HepG2 (cell line): Measurements from ENCODE around the gene PRR35. TPM values are rescaled to one million over a fixed set of nuclear protein-coding genes. Genes with fewer than 3 reads are reported as not detected.
A peak's percentile ranks its signal among the peaks of the same experiment; 100 is the strongest.

ENCODE experiments used
- ATAC-seq: fragments of 200-7000 bp; cut with Tn5 transposase; 3 replicates; pipeline ENCODE4 v1.9.1; 2020; ENCODE audit warnings: mild to moderate bottlenecking, moderate library complexity
- BruUV-seq: library from RNA; stranded (reverse); fragments of 400-500 nt; replicated peaks from 2 replicates; lab custom pipeline; 2021; lab: Mats Ljungman, UMichigan
- CTCF ChIA-PET: fragments of 300-600 bp; formaldehyde crosslinking; extraction: SDS; loops from one replicate; lab custom pipeline; 2021; ENCODE audit warnings: low total read pairs, inconsistent platforms, low intra/inter-chr PET ratio; lab: Yijun Ruan, JAX
- POLR2A ChIA-PET: fragments of 350-600 bp; sonication (Branson Sonifier 250); formaldehyde crosslinking; loops from one replicate; lab custom pipeline; 2020; ENCODE audit warnings: antibody characterized with exemption, inconsistent platforms; lab: Yijun Ruan, JAX
- DNase-seq: peaks from one replicate; pipeline ENCODE4 v3.0.0-alpha.2; 2015; ENCODE audit warnings: low spot score
- FAIRE-seq: peaks from 3 replicates; lab custom pipeline; 2011; peaks lifted over from hg19 to GRCh38; lab: Jason Lieb, UNC
- H2AFZ ChIP-seq: one replicate; pipeline ENCODE4 v1.6.1; 2011; ENCODE audit warnings: low read length, inconsistent platforms
- H3K27ac ChIP-seq: fragments of 300-600 bp; 3 replicates; pipeline ENCODE4 v1.8.0; 2011; ENCODE audit warnings: mixed run types, mild to moderate bottlenecking, mixed read lengths, low read length, inconsistent platforms; ENCODE audit not compliant: insufficient read depth; ENCODE audit errors: extremely low read length
- H3K27me3 ChIP-seq, 2 experiments: fragments of 200-600 bp in 1 of 2; 2 replicates in 1 of 2; 3 replicates in 1 of 2; pipeline versions ENCODE4 v1.6.0 to v1.8.0; 2011; ENCODE audit warnings: low read length in 2 of 2, mild to moderate bottlenecking in 2 of 2, moderate library complexity in 2 of 2, inconsistent platforms in 1 of 2; ENCODE audit not compliant: insufficient read depth in 2 of 2, control insufficient read depth in 1 of 2
- H3K36me3 ChIP-seq, 2 experiments: fragments of 200-600 bp in 1 of 2; replicated peaks in 1 of 2; 2 replicates in 1 of 2; 3 replicates in 1 of 2; pipeline versions ENCODE4 v1.5.1 to v1.8.0; 2011; ENCODE audit warnings: low read length in 2 of 2, inconsistent platforms in 1 of 2; ENCODE audit not compliant: insufficient read depth in 2 of 2, control insufficient read depth in 1 of 2
- H3K4me1 ChIP-seq: 2 replicates; pipeline ENCODE4 v1.5.1; 2012; ENCODE audit warnings: low read length, inconsistent platforms; ENCODE audit not compliant: insufficient read depth
- H3K4me2 ChIP-seq: 2 replicates; pipeline ENCODE4 v1.6.0; 2011; ENCODE audit warnings: low read depth, low read length, inconsistent platforms
- H3K4me3 ChIP-seq, 3 experiments: fragments of 200-600 bp in 1 of 3; sonication (generic), shearing (Covaris generic) in 1 of 3; replicated peaks in 1 of 3; 2 replicates each; pipeline ENCODE4 v1.5.1; 2011 to 2016; ENCODE audit warnings: low read length in 3 of 3, inconsistent platforms in 2 of 3, low read depth in 2 of 3, mild to moderate bottlenecking in 2 of 3, control low read depth in 1 of 3, mixed read lengths in 1 of 3; ENCODE audit not compliant: insufficient read depth in 1 of 3
- H3K79me2 ChIP-seq: one replicate; pipeline ENCODE4 v1.6.1; 2011; ENCODE audit warnings: low read length, inconsistent platforms; ENCODE audit not compliant: insufficient read depth
- H3K9ac ChIP-seq: 2 replicates; pipeline ENCODE4 v1.6.0; 2011; ENCODE audit warnings: mild to moderate bottlenecking, low read depth, low read length, inconsistent platforms; ENCODE audit not compliant: insufficient read depth
- H3K9me3 ChIP-seq: 2 replicates; pipeline ENCODE4 v1.5.1; 2012; ENCODE audit warnings: mild to moderate bottlenecking, low read length
- H4K20me1 ChIP-seq: 2 replicates; pipeline ENCODE4 v1.6.0; 2011; ENCODE audit warnings: inconsistent platforms, mild to moderate bottlenecking, low read length, moderate library complexity; ENCODE audit not compliant: insufficient read depth
- CBX2 ChIP-seq, 2 experiments: fragments of 200-600 bp in 1 of 2; sonication (generic); formaldehyde crosslinking in 1 of 2; IDR thresholded peaks; 2 replicates each; pipeline versions ENCODE4 v1.7.0 to v1.8.1; 2018 to 2022; ENCODE audit warnings: low read depth in 2 of 2, low read length in 1 of 2, mild to moderate bottlenecking in 1 of 2, missing genetic modification reagents in 1 of 2
- HDAC2 ChIP-seq: sonication (generic); formaldehyde crosslinking; IDR thresholded peaks from 2 replicates; pipeline ENCODE4 v1.4.0; 2020; ENCODE audit warnings: missing genetic modification reagents
- HOXA5 ChIP-seq: sonication (generic); formaldehyde crosslinking; IDR thresholded peaks from 2 replicates; pipeline ENCODE4 v1.4.0; 2020; ENCODE audit warnings: missing genetic modification reagents
- RFX3 ChIP-seq: IDR thresholded peaks from 2 replicates; pipeline ENCODE4 v1.6.1; 2016; ENCODE audit warnings: missing biosample characterization, missing genetic modification reagents
- SALL1 ChIP-seq: sonication (generic); formaldehyde crosslinking; IDR thresholded peaks from 2 replicates; pipeline ENCODE4 v1.8.0; 2022; ENCODE audit warnings: mild to moderate bottlenecking, missing genetic modification reagents
- SIN3A ChIP-seq: IDR thresholded peaks from 2 replicates; pipeline ENCODE4 v1.6.1; 2011; ENCODE audit warnings: low read depth, mild to moderate bottlenecking, control low read depth, low read length, borderline replicate concordance
- SP1 ChIP-seq, 2 experiments: fragments of 450-650 bp in 1 of 2; sonication (generic) in 1 of 2; formaldehyde crosslinking in 1 of 2; IDR thresholded peaks; 2 replicates each; pipeline versions ENCODE4 v1.4.0 to v1.6.1; 2016 to 2020; ENCODE audit warnings: missing genetic modification reagents in 1 of 2
- ZNF253 ChIP-seq: sonication (generic); formaldehyde crosslinking; IDR thresholded peaks from 2 replicates; pipeline ENCODE4 v1.8.0; 2022; ENCODE audit warnings: mild to moderate bottlenecking, missing genetic modification reagents, borderline replicate concordance
- ZNF547 ChIP-seq: sonication (generic); formaldehyde crosslinking; IDR thresholded peaks from 2 replicates; pipeline ENCODE4 v1.5.1; 2020; ENCODE audit warnings: mild to moderate bottlenecking, missing genetic modification reagents
- WGBS: methylation state at CpG from one replicate; pipeline ENCODE4 v1.1.6; 2017; ENCODE audit warnings: low lambda C conversion rate; 5-methylcytosine and 5-hydroxymethylcytosine counted together
- in situ Hi-C: cut with HindIII; loops from 2 replicates; pipeline ENCODE4 v1.10.0; 2017; ENCODE audit warnings: low pct_unique_long_range_greater_than_20kb; ENCODE audit not compliant: extremely low pct_ligation_motif_present
- intact Hi-C: fragments of 100-400 bp; cut with micrococcal nuclease; formaldehyde crosslinking; loops from one replicate; pipeline ENCODE4 v1.10.0; 2022; ENCODE audit not compliant: unreplicated experiment
- polyA plus RNA-seq, 8 experiments: library from polyadenylated mRNA; depleted of rRNA in 3 of 8; stranded (reverse) in 7 of 8; unstranded in 1 of 8; fragments of >200 nt; fragmentation: Illumina TruSeq in 4 of 8; extraction: Trizol in 4 of 8; gene quantifications; 2 replicates each; pipeline versions ENCODE4 v1.2.1 to v1.2.3, GENCODE V29; 2011 to 2016; ENCODE audit warnings: low read depth in 4 of 8, missing spikeins in 1 of 8, mixed read lengths in 1 of 8; ENCODE audit not compliant: insufficient read depth in 1 of 8
- total RNA-seq, 5 experiments: library from RNA; depleted of rRNA; stranded (reverse); fragments of >200 nt; fragmentation: Illumina TruSeq; extraction: Trizol; gene quantifications; 2 replicates each; pipeline ENCODE4 v1.2.3, GENCODE V29; 2016; ENCODE audit warnings: low read depth in 1 of 5
- TF ChIP-seq, protein P1 (sequence below): IDR thresholded peaks from 2 replicates; pipeline ENCODE4 v1.6.1; 2016
- TF ChIP-seq, protein P2 (sequence below): IDR thresholded peaks from 2 replicates; pipeline ENCODE4 v1.6.1; 2012; ENCODE audit warnings: inconsistent platforms
- TF ChIP-seq, protein P3 (sequence below): sonication (generic); formaldehyde crosslinking; IDR thresholded peaks from 2 replicates; pipeline ENCODE4 v1.5.0; 2020; ENCODE audit warnings: mild to moderate bottlenecking, missing genetic modification reagents
- TF ChIP-seq, protein P4 (sequence below): sonication (generic); formaldehyde crosslinking; conservative IDR thresholded peaks from 2 replicates; pipeline ENCODE4 v1.8.0; 2022; ENCODE audit warnings: missing genetic modification reagents
- TF ChIP-seq, protein P5 (sequence below): sonication (generic); formaldehyde crosslinking; IDR thresholded peaks from 2 replicates; pipeline ENCODE4 v1.5.1; 2020; ENCODE audit warnings: missing genetic modification reagents, mild to moderate bottlenecking, borderline replicate concordance
- TF ChIP-seq, protein P6 (sequence below): sonication (generic); formaldehyde crosslinking; IDR thresholded peaks from 2 replicates; pipeline ENCODE4 v1.5.0; 2020; ENCODE audit warnings: missing genetic modification reagents

PRR35 gene
- total and polyA plus RNA-seq, 2 of the 13 experiments (the other 11 are each of a cell fraction or from before 2014, with no cell fraction given) = 0.07 to 0.16 TPM

DNA sequence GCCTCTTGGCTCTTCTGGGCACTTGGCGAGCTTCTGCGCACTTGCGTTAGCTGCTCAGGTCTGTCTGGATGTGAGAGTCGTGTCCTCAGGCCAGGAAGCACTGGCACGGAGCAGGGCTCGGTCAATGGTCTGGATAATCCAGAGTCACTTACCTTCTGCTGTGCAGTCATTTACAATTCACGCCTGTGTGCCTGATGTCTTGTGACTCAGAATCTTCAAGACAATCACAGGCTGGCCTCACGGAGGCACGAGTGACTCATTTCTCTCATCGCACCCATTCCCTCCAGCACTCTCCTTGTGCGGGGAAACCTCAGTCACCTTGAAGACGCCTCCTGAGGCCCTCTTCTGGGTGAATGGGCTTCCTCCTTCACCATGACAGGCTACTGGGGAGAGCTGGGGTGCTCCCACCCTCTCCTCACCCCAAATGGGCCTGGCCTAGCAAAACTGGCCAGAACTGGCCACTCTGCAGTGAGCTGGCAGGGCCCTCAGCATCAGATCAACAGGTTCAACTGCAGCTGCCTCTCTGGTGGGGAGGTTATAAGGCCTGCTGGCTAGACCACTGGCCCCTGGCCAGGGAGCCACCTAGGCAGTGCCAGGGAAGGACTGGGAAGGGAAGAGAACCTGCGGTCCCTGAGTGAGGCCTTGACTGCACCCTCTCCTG, 34.5 kb upstream of the PRR35 start:
- intact Hi-C loops = no loop called here
- in situ Hi-C loops = no loop called here
- 95% methylated on average over 12 of the region's 13 CpGs for WGBS
- peak overlapping the region; percentile 92 to 96 (median 96) for H3K4me3 ChIP-seq
- H3K27me3 ChIP-seq = no peaks in the 10 kb centered on the region; a peak in 1 of 5 replicates
- peaks cover 43% of the 10 kb centered on the region for H3K79me2 ChIP-seq
- H2AFZ ChIP-seq = no peak overlapping the region
- ChIA-PET POLR2A (interaction anchor here (0.9 to 2.7 kb wide), 7 partner anchors 8 to 120 kb away, joined by 3 to 35 read pairs (median 8); partner anchors contain the start of gene PIGQ), CTCF (no interaction called here)
- no TSS peak for BruUV-seq
- H3K9ac ChIP-seq = peak overlapping the region; percentile 98
- H4K20me1 ChIP-seq = peaks cover 11% of the 10 kb centered on the region; the same call in 1 of the 2 replicates
- DNase-seq = no peak
- ATAC-seq = no peak
- H3K36me3 ChIP-seq = peaks cover 4 to 11% of the 10 kb centered on the region in 2 experiments; a peak in 4 of 5 replicates
- no peak overlapping the region for H3K27ac ChIP-seq
- no peaks in the 10 kb centered on the region for H3K9me3 ChIP-seq
- peak overlapping the region; percentile 99 for H3K4me2 ChIP-seq
- FAIRE-seq = no peak
- H3K4me1 ChIP-seq = peaks cover 48% of the 10 kb centered on the region
- TF ChIP-seq HDAC2 (CRISPR knock-in tag) = no peak
- TF ChIP-seq ZNF253 (CRISPR knock-in tag) = no peak
- no peak for TF ChIP-seq SP1 (IDR thresholded peaks at IDR 0.05)
- TF ChIP-seq SP1 (CRISPR knock-in tag; IDR thresholded peaks at IDR 0.05) = 0 out of 2 replicates have a peak, but pooled peaks have one; percentile 11
- TF ChIP-seq, protein P1, sequence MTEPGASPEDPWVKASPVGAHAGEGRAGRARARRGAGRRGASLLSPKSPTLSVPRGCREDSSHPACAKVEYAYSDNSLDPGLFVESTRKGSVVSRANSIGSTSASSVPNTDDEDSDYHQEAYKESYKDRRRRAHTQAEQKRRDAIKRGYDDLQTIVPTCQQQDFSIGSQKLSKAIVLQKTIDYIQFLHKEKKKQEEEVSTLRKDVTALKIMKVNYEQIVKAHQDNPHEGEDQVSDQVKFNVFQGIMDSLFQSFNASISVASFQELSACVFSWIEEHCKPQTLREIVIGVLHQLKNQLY (CRISPR knock-in tag) = no peak
- TF ChIP-seq, protein P2, sequence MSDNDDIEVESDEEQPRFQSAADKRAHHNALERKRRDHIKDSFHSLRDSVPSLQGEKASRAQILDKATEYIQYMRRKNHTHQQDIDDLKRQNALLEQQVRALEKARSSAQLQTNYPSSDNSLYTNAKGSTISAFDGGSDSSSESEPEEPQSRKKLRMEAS = 0 out of 2 replicates have a peak, but pooled peaks have one; percentile 12
- TF ChIP-seq CBX2 (IDR thresholded peaks at IDR 0.05; ENCODE audit: low read depth, low read length) = no peak
- no peak for TF ChIP-seq CBX2 (CRISPR knock-in tag; IDR thresholded peaks at IDR 0.05; ENCODE audit: low read depth)
- TF ChIP-seq, protein P3, sequence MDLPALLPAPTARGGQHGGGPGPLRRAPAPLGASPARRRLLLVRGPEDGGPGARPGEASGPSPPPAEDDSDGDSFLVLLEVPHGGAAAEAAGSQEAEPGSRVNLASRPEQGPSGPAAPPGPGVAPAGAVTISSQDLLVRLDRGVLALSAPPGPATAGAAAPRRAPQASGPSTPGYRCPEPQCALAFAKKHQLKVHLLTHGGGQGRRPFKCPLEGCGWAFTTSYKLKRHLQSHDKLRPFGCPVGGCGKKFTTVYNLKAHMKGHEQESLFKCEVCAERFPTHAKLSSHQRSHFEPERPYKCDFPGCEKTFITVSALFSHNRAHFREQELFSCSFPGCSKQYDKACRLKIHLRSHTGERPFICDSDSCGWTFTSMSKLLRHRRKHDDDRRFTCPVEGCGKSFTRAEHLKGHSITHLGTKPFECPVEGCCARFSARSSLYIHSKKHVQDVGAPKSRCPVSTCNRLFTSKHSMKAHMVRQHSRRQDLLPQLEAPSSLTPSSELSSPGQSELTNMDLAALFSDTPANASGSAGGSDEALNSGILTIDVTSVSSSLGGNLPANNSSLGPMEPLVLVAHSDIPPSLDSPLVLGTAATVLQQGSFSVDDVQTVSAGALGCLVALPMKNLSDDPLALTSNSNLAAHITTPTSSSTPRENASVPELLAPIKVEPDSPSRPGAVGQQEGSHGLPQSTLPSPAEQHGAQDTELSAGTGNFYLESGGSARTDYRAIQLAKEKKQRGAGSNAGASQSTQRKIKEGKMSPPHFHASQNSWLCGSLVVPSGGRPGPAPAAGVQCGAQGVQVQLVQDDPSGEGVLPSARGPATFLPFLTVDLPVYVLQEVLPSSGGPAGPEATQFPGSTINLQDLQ (CRISPR knock-in tag) = 0 out of 2 replicates have a peak, but pooled peaks have one; percentile 31
- 0 out of 2 replicates have a peak, but pooled peaks have one; percentile 29 for TF ChIP-seq HOXA5 (CRISPR knock-in tag)
- TF ChIP-seq, protein P4, sequence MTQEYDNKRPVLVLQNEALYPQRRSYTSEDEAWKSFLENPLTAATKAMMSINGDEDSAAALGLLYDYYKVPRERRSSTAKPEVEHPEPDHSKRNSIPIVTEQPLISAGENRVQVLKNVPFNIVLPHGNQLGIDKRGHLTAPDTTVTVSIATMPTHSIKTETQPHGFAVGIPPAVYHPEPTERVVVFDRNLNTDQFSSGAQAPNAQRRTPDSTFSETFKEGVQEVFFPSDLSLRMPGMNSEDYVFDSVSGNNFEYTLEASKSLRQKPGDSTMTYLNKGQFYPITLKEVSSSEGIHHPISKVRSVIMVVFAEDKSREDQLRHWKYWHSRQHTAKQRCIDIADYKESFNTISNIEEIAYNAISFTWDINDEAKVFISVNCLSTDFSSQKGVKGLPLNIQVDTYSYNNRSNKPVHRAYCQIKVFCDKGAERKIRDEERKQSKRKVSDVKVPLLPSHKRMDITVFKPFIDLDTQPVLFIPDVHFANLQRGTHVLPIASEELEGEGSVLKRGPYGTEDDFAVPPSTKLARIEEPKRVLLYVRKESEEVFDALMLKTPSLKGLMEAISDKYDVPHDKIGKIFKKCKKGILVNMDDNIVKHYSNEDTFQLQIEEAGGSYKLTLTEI (CRISPR knock-in tag) = no peak
- no peak for TF ChIP-seq RFX3
- TF ChIP-seq ZNF547 (CRISPR knock-in tag) = 0 out of 2 replicates have a peak, but pooled peaks have one; percentile 27
- TF ChIP-seq SALL1 (CRISPR knock-in tag) = 0 out of 2 replicates have a peak, but pooled peaks have one; percentile 11
- TF ChIP-seq, protein P5, sequence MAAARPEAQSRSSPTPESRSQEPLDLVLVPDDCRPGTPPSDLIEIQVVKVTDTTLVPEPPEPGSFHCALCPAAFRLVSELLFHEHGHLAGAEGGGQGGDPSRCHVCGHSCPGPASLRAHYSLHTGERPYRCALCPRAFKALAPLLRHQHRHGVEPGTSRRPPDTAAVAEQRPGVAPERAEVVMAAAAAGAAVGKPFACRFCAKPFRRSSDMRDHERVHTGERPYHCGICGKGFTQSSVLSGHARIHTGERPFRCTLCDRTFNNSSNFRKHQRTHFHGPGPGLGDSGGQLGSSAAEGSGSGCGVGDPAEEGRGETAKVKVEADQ = no peak
- no peak for TF ChIP-seq SIN3A
- TF ChIP-seq, protein P6, sequence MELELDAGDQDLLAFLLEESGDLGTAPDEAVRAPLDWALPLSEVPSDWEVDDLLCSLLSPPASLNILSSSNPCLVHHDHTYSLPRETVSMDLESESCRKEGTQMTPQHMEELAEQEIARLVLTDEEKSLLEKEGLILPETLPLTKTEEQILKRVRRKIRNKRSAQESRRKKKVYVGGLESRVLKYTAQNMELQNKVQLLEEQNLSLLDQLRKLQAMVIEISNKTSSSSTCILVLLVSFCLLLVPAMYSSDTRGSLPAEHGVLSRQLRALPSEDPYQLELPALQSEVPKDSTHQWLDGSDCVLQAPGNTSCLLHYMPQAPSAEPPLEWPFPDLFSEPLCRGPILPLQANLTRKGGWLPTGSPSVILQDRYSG (CRISPR knock-in tag) = no peak
